Activated naive CD4-positive, alpha-beta T cell treated with anti-CD3 and anti-CD28 coated beads, Interleukin-2, amount 10 ng/mL, durations not matched to agents 7 days and 5 days (primary cell): ENCODE measurements around the gene WDFY4.

Experiments used
- CTCF ChIA-PET: fragments of 350-600 bp; sonication (Branson Sonifier 250); formaldehyde crosslinking; loops from one replicate; lab custom pipeline; 2021; ENCODE audit warnings: antibody characterized with exemption; lab: Charles Lee
- DNase-seq: peaks from one replicate; pipeline ENCODE4 v3.0.0-alpha.2; 2020
- H3K27ac Mint-ChIP-seq: one replicate; pipeline ENCODE4 v1.8.0; 2021; ENCODE audit warnings: mild to moderate bottlenecking, moderate library complexity, mixed read lengths
- H3K27me3 Mint-ChIP-seq: one replicate; pipeline ENCODE4 v1.8.0; 2021; ENCODE audit warnings: mild to moderate bottlenecking, mixed read lengths
- H3K36me3 Mint-ChIP-seq: one replicate; pipeline ENCODE4 v1.8.0; 2021; ENCODE audit warnings: mixed read lengths
- H3K4me1 Mint-ChIP-seq: one replicate; pipeline ENCODE4 v1.8.0; 2021; ENCODE audit warnings: mixed read lengths
- H3K4me3 Mint-ChIP-seq: one replicate; pipeline ENCODE4 v1.8.0; 2021; ENCODE audit warnings: mild to moderate bottlenecking, moderate library complexity, mixed read lengths
- H3K9me3 Mint-ChIP-seq: one replicate; pipeline ENCODE4 v1.8.0; 2021; ENCODE audit warnings: mixed read lengths

The WDFY4 gene

DNA sequence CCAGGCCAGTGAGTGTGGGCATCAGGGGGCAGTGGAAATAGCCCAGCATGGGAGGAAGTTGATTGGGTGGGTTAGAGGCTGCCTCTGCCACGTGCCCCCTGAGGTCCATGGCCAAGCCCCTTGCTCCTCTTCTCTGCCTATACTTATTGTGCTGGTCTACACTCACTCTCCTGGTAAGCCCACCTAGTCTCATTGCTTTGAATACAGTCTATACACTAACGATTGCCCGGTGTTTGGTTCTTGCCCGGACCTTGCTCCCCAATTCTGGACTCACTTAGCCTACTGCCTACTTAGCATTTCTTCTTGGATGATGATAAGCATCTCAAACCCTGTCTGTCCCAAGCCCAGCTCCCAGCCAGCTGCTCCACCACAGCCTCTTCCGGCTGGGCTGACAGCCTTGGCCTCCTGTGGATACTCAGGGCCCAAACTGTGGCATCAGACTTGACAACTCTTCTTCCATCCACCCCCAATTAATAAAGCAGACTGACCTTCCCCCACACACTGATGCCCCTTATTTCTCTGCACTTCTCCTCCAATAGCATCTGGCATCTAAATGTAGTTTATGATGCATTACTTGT, 244.8 kb downstream of the WDFY4 start:
- CTCF ChIA-PET: no interaction called here
- H3K27ac Mint-ChIP-seq: no peak overlapping the region
- no peaks in the 10 kb centered on the region for H3K4me1 Mint-ChIP-seq
- no peaks in the 10 kb centered on the region for H3K9me3 Mint-ChIP-seq
- no peaks in the 10 kb centered on the region for H3K36me3 Mint-ChIP-seq
- DNase-seq: no peak
- H3K27me3 Mint-ChIP-seq: peaks cover 7% of the 10 kb centered on the region
- H3K4me3 Mint-ChIP-seq: no peak overlapping the region

- Mint-ChIP-seq H3K4me1 (no peaks in the 10 kb centered on the region), H3K27me3 (no peaks in the 10 kb centered on the region), H3K4me3 (no peak overlapping the region), H3K9me3 (no peaks in the 10 kb centered on the region), H3K27ac (no peak overlapping the region), H3K36me3 (no peaks in the 10 kb centered on the region)
- no peak for DNase-seq
- CTCF ChIA-PET: no interaction called here
Measured at GRCh38 chr10:48931188-48931587, 246.5 kb downstream of the WDFY4 start.

DNA sequence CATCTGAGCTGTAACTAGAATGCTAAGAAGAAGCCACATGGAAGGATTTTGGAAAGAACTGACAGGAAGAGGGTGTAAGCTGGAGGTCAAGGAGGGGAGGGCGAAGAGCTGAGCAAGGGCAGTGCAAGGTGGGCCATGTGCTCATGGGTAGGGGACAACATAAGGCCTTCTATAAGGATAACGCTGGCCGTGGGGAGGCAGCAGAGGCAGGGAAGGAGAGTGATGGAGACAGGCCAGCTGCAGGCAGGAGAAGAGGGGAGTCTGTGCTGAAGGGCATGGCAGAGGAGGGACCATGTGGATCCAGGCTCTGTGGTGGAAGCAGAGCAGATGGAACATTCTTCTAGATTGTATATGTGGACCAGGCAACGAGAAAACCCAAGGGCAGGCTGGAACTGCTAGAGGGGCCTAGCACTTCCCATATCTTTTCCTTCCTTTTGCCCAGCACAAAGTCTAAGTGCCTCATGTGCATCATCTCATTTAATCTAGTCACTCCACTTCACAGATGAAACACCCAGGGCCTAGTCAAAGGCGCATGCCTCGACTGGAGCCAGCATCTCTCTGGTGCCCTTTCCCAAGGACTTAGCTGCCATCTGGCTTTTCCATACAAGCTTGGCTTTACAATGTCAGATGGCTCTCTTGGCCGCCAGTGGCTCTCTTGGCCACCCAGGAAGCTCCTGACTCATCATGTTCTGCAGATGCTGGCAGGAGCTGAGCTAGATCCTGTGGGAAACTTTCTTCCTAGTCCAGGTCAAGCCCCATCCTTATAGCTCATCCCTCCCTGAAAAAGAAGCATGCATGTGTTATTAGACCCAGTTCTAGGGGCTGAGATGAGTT, 248.4 kb downstream of the WDFY4 start:
- CTCF ChIA-PET: interaction anchor here (0.6 kb wide), 1 partner anchor 295 kb away, joined by 3 read pairs; no protein-coding TSS in a partner anchor
- Mint-ChIP-seq H3K36me3 (no peaks in the 10 kb centered on the region), H3K4me1 (no peaks in the 10 kb centered on the region), H3K4me3 (no peak overlapping the region), H3K27ac (no peak overlapping the region), H3K27me3 (no peaks in the 10 kb centered on the region), H3K9me3 (no peaks in the 10 kb centered on the region)
- DNase-seq: no peak

DNA sequence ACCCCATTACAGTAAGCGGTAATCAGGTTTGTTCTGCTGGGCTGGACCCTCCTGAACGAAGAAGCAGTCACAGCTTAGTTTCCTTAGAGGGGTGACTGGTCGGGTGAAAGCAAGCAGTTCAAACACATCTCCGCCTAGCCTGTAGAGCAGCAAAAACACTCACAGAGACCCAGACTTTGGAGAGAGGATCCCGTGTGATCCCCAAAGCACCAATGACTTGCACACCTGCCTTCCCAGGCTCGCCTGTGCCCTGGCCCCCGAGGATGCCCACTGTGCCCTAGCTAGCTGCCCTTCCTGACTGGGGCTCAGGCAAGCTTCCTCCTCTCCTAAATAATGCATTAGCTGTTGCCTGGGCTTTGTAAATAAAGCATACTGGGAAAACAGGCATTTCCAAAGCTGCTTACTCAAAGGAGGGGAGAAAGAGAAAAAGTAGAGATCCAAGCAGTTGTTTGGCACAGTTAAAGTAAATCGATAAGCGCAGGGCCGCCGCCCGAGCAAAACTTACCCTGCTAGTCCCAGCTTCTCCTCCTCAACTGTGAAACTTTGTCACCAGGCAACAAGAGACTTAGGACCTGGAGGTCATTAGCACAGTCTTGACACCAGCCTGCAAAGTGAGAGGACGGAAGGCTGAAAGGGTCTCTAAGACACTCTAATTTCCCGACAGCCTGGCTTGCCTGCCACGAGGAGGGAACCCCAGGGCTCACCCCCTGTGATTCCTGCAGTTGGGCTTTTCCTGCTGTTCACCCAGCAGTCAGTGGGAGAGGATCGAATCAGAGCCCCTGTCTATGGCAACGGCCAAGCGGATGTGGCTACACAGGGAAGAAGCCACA, 250.2 kb downstream of the WDFY4 start:
- Mint-ChIP-seq H3K4me3 (no peak overlapping the region), H3K9me3 (no peaks in the 10 kb centered on the region), H3K27me3 (no peaks in the 10 kb centered on the region), H3K4me1 (no peaks in the 10 kb centered on the region), H3K27ac (no peak overlapping the region), H3K36me3 (no peaks in the 10 kb centered on the region)
- no peak for DNase-seq
- CTCF ChIA-PET: no interaction called here

DNA sequence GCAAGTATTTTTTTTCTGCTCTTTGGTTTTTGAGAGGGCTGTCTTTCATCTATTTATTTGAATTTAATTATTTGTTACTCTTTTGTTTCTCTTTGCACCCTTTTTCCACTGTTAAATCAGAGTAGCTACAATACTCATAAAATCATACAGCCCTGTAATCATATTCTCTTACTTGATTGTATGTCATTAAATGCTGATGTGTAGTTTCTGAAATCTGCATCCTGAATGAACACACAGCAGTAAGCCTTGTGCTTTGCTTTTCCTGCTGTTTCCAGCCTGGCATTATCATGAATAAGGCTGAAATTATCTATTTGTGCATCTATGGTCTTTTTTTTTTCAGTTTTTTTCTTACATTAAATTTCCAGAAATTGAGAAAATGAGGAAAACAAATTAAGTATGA, 250.9 kb downstream of the WDFY4 start:
- CTCF ChIA-PET: no interaction called here
- H3K4me3 Mint-ChIP-seq: no peak overlapping the region
- H3K27ac Mint-ChIP-seq: no peak overlapping the region
- no peaks in the 10 kb centered on the region for H3K27me3 Mint-ChIP-seq
- H3K9me3 Mint-ChIP-seq: no peaks in the 10 kb centered on the region
- no peaks in the 10 kb centered on the region for H3K4me1 Mint-ChIP-seq
- H3K36me3 Mint-ChIP-seq: no peaks in the 10 kb centered on the region
- no peak for DNase-seq

DNA sequence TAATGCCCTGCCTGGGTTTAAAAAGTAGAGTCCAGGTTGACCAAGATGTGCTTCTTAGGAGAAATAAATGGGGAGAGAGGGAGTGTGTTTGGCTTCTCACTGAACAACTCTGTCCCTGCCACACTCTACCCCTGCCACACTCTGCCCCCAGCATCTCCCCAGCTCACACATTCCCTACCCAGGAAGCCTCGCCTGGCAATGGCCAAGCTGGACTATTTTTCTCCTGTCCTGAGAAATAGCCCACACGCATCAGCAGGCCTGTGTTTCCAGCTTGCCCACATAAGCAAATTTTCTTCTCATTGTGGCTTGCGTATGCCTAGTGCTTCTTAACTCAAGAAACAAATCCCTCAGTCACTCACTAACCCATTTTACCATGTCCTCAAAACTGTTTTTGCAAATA, 253.1 kb downstream of the WDFY4 start:
- H3K4me1 Mint-ChIP-seq: no peaks in the 10 kb centered on the region
- H3K9me3 Mint-ChIP-seq: no peaks in the 10 kb centered on the region
- H3K27me3 Mint-ChIP-seq: no peaks in the 10 kb centered on the region
- H3K4me3 Mint-ChIP-seq: no peak overlapping the region
- H3K36me3 Mint-ChIP-seq: no peaks in the 10 kb centered on the region
- CTCF ChIA-PET: no interaction called here
- no peak for DNase-seq
- H3K27ac Mint-ChIP-seq: no peak overlapping the region

DNA sequence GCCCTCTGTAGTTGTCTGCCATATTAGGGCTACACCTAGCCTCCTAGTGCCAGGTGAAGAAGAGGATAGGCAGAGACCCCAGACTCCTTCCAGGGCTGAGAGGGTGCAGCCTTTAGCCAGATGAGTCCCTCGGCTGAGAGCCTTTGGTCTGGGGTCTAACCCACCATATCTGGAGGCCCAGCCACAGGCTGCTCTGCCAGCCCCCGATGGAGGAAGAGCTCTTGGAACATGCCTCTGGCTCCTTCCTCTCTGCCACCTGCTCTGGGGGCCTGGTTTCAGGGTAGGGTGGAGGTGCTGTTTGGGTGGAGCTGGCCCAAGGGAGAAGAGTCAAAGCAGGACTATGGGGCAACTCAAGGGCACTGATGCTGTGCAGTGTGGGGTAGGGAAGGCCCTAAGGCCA, 253.6 kb downstream of the WDFY4 start:
- no peak overlapping the region for H3K27ac Mint-ChIP-seq
- no peak overlapping the region for H3K4me3 Mint-ChIP-seq
- no peaks in the 10 kb centered on the region for H3K36me3 Mint-ChIP-seq
- H3K4me1 Mint-ChIP-seq: no peaks in the 10 kb centered on the region
- no peaks in the 10 kb centered on the region for H3K27me3 Mint-ChIP-seq
- CTCF ChIA-PET: no interaction called here
- no peaks in the 10 kb centered on the region for H3K9me3 Mint-ChIP-seq
- no peak for DNase-seq

DNA sequence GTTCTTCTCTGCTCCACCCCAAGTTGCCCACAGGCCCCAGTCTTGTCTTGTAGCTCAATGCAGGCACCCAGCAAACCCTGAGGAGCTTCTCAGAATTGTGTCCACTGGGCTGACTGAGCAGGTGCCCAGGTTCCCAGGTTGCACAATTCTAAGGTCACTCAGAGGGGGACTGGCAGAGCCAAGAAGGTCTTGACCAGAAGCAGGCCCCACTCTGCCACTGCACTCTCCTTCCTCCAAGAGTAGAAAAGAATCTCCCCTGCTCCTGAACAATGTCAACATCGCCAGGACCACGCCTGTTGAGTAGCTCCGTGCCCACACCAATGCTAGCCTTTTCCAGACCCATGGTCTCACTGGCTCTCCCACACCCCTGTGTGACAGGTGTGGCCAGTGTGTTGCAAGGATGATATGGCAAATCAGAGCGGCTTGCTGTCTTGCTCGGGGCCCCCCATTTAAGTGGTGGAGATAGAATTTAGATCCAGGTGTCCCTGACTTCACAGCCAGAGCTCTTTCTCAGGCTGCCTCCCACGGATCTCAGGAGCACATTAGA, 254.4 kb downstream of the WDFY4 start:
- DNase-seq: no peak
- Mint-ChIP-seq H3K9me3 (no peaks in the 10 kb centered on the region), H3K4me1 (no peaks in the 10 kb centered on the region), H3K27me3 (no peaks in the 10 kb centered on the region), H3K4me3 (no peak overlapping the region), H3K27ac (no peak overlapping the region), H3K36me3 (no peaks in the 10 kb centered on the region)
- CTCF ChIA-PET: no interaction called here

- Mint-ChIP-seq H3K27ac (no peak within 1 kb of the TSS), H3K9me3 (no peaks in the 10 kb centered on the region), H3K4me3 (no peak within 1 kb of the TSS), H3K36me3 (no peaks in the 10 kb centered on the region), H3K4me1 (no peaks in the 10 kb centered on the region), H3K27me3 (no peaks in the 10 kb centered on the region)
- DNase-seq: no peak
- CTCF ChIA-PET: no interaction called here
Measured at GRCh38 chr10:48939790-48940325, 255.2 kb downstream of the WDFY4 start, which contains the start of gene LRRC18. Gene LRRC18, minus strand, starts transcription at chr10:48939840. Its CDS starts 25,685 bp downstream, at chr10:48914155.

- H3K27ac Mint-ChIP-seq: no peak overlapping the region
Measured at GRCh38 chr10:48940372-48940771, 255.7 kb downstream of the WDFY4 start.

DNA sequence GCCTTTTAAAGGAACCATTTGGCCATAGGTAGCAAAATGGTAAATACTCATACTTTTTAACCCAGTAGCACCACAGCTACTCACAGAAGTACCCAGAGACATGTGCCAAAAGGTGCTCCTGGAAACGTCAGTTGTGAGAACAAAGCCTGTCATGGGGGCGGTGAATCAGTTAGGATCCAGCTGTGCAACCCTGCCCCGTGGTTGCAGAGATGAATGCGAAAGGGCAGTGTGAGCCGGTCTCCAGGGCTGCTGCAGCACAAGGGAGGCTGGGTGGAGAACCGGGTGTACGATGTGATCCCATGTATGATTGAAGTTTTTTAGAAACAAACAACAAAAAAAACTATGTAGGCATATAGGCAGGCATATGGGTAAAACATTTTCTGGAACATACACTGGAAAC, 256.3 kb downstream of the WDFY4 start:
- Mint-ChIP-seq H3K36me3 (no peaks in the 10 kb centered on the region), H3K4me1 (no peaks in the 10 kb centered on the region), H3K27ac (no peak overlapping the region), H3K27me3 (no peaks in the 10 kb centered on the region), H3K4me3 (no peak overlapping the region), H3K9me3 (no peaks in the 10 kb centered on the region)
- no peak for DNase-seq
- CTCF ChIA-PET: no interaction called here

More at GRCh38 chr10:48940372-48940771, 255.7 kb downstream of the WDFY4 start:
- H3K4me1 Mint-ChIP-seq: no peaks in the 10 kb centered on the region
- H3K27me3 Mint-ChIP-seq: no peaks in the 10 kb centered on the region
- no peak for DNase-seq
- no peak overlapping the region for H3K4me3 Mint-ChIP-seq
- no peaks in the 10 kb centered on the region for H3K36me3 Mint-ChIP-seq
- H3K9me3 Mint-ChIP-seq: no peaks in the 10 kb centered on the region
- CTCF ChIA-PET: no interaction called here

DNA sequence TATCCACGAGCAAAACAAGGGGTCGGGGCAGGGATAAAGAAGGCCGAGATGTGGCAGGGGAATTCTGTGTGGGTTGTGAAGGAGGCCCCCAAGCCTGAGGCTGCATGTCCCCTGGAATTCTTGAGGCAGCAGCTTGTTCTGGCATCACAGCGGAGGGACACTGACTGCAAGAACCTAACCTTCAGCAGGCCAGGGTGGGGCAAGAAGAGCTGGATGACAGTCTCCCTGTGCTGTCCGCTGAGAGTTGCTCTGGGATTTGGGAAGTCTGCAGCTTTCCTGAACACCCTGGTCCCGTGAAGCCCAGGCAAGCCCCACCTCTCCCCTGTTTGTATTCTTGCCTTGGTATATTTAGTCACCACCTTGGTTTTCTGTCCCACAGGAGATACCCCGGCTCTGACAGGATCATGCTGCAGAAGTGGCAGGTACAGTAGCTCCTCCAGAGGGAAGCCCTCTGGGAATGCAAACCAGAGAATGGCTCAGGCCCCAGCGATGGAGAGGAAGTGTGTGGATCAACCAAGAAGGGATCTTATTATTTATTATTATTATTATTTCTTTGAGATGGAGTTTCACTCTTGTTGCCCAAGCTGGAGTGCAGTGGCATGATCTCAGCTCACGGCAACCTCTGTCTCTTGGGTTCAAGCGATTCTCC, 256.9 kb downstream of the WDFY4 start:
- CTCF ChIA-PET: no interaction called here
- Mint-ChIP-seq H3K4me1 (peaks cover 1% of the 10 kb centered on the region), H3K4me3 (no peak overlapping the region), H3K36me3 (no peaks in the 10 kb centered on the region), H3K27me3 (no peaks in the 10 kb centered on the region), H3K27ac (no peak overlapping the region), H3K9me3 (no peaks in the 10 kb centered on the region)
- DNase-seq: no peak

GRCh38 chr10:48943096-48943495, 258.4 kb downstream of the WDFY4 start:
- no peak overlapping the region for H3K4me3 Mint-ChIP-seq
- CTCF ChIA-PET: no interaction called here
- H3K27me3 Mint-ChIP-seq: no peaks in the 10 kb centered on the region
- H3K4me1 Mint-ChIP-seq: peaks cover 3% of the 10 kb centered on the region
- no peaks in the 10 kb centered on the region for H3K36me3 Mint-ChIP-seq
- DNase-seq: no peak
- no peak overlapping the region for H3K27ac Mint-ChIP-seq
- no peaks in the 10 kb centered on the region for H3K9me3 Mint-ChIP-seq

GRCh38 chr10:48944171-48944570, 259.5 kb downstream of the WDFY4 start:
- DNase-seq: no peak
- no peaks in the 10 kb centered on the region for H3K9me3 Mint-ChIP-seq
- CTCF ChIA-PET: no interaction called here
- H3K4me3 Mint-ChIP-seq: no peak overlapping the region
- H3K36me3 Mint-ChIP-seq: no peaks in the 10 kb centered on the region
- H3K4me1 Mint-ChIP-seq: peaks cover 3% of the 10 kb centered on the region
- no peak overlapping the region for H3K27ac Mint-ChIP-seq
- H3K27me3 Mint-ChIP-seq: no peaks in the 10 kb centered on the region
